Sigmoid colon (tissue), 4 donors: ENCODE results near the gene ZDHHC16.

Experiments used
- CTCF ChIP-seq, 4 experiments: fragments of 450-650 bp in 3 of 4; fragments of 200-600 bp in 1 of 4; IDR thresholded peaks; one replicate each; pipeline ENCODE4 v1.5.1; 2016 to 2019; ENCODE audit warnings: antibody characterized with exemption in 4 of 4, mild to moderate bottlenecking in 3 of 4, moderate library complexity in 2 of 4
- POLR2A ChIP-seq, 2 donors: fragments of 450-650 bp; IDR thresholded peaks; one replicate each; pipeline ENCODE4 v1.6.1; 2016; ENCODE audit warnings: antibody characterized with exemption in 2 of 2, mild to moderate bottlenecking in 2 of 2, moderate library complexity in 2 of 2
- POLR2AphosphoS5 ChIP-seq, 4 donors: sonication (generic); formaldehyde crosslinking; IDR thresholded peaks; one replicate each; pipeline ENCODE4 v1.6.1; 2017; ENCODE audit warnings: antibody characterized with exemption in 4 of 4

- TF ChIP-seq POLR2AphosphoS5 (IDR thresholded peaks at IDR 0.05) (peak; percentile 50 to 83 (median 80)), POLR2A (IDR thresholded peaks at IDR 0.05) (peak in 1 of 2 donors; percentile 39), CTCF (IDR thresholded peaks at IDR 0.05) (no peak)
Measured at GRCh38 chr10:97445722-97446639, at the start of gene ZDHHC16, which contains the start of gene EXOSC1.
